ENCODE measurements around the gene OTOP2.
"Not testable (repeated sequence)": the region's sequence is repeated elsewhere in the genome, so short reads cannot be mapped to it uniquely, and the experiment has no call there.

- TF ChIP-seq, protein P1, sequence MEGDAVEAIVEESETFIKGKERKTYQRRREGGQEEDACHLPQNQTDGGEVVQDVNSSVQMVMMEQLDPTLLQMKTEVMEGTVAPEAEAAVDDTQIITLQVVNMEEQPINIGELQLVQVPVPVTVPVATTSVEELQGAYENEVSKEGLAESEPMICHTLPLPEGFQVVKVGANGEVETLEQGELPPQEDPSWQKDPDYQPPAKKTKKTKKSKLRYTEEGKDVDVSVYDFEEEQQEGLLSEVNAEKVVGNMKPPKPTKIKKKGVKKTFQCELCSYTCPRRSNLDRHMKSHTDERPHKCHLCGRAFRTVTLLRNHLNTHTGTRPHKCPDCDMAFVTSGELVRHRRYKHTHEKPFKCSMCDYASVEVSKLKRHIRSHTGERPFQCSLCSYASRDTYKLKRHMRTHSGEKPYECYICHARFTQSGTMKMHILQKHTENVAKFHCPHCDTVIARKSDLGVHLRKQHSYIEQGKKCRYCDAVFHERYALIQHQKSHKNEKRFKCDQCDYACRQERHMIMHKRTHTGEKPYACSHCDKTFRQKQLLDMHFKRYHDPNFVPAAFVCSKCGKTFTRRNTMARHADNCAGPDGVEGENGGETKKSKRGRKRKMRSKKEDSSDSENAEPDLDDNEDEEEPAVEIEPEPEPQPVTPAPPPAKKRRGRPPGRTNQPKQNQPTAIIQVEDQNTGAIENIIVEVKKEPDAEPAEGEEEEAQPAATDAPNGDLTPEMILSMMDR (conservative IDR thresholded peaks at IDR 0.05; ENCODE audit: low read depth, low read length): not testable (repeated sequence)
- not testable (repeated sequence) for TF ChIP-seq EZH2 (IDR thresholded peaks at IDR 0.05; ENCODE audit: low read length, unreplicated experiment); EZH2phosphoT487 (IDR thresholded peaks at IDR 0.05; ENCODE audit: borderline replicate concordance, low read length)
Measured at GRCh38 chr17:74906214-74906793, 17.8 kb upstream of the OTOP2 start.

Data from PC-3 (cell line).